ENCODE data around the gene SMAD6. TPM values are rescaled to one million over a fixed set of nuclear protein-coding genes. Genes with fewer than 3 reads are reported as not detected.

The SMAD6 gene
- total and polyA plus RNA-seq, 7 donors = 0.52 to 5.5 (median 3.0) TPM

GRCh38 chr15:66713843-66714508 lies 11.9 kb downstream of the SMAD6 start:
- H3K27ac ChIP-seq = no peak overlapping the region
- DNase-seq (no peak), ATAC-seq (no peak)
- 91 to 95% (median 93%) methylated on average over 8 of the region's 8 CpGs for WGBS, 3 donors
- intact Hi-C loops (cut with DNase I) = no loop called here
- H3K9me3 ChIP-seq = no peaks in the 10 kb centered on the region
- H3K4me1 ChIP-seq = no peaks in the 10 kb centered on the region
- H3K4me3 ChIP-seq = no peak overlapping the region
- TF ChIP-seq CTCF (IDR thresholded peaks at IDR 0.05) = no peak
- peaks cover 0 to 10% of the 10 kb centered on the region in 2 donors for H3K36me3 ChIP-seq (ENCODE audit: insufficient read depth in 1 of 2, low read depth in 1 of 2)
- H3K27me3 ChIP-seq (ENCODE audit: insufficient read depth in 3 of 3, low read length in 2 of 3) = no peaks in the 10 kb centered on the region

- no peak overlapping the region for H3K4me3 ChIP-seq
- H3K36me3 ChIP-seq (ENCODE audit: insufficient read depth in 1 of 2, low read depth in 1 of 2) = peaks cover 0 to 10% of the 10 kb centered on the region in 2 donors
- 90 to 91% (median 91%) methylated on average over 6 of the region's 6 CpGs for WGBS, 3 donors
- no peak overlapping the region for H3K27ac ChIP-seq
- no peaks in the 10 kb centered on the region for H3K27me3 ChIP-seq (ENCODE audit: insufficient read depth in 3 of 3, low read length in 2 of 3)
- intact Hi-C loops (cut with DNase I) = no loop called here
- DNase-seq (no peak), ATAC-seq (no peak)
- H3K9me3 ChIP-seq = no peaks in the 10 kb centered on the region
- TF ChIP-seq CTCF (IDR thresholded peaks at IDR 0.05) = no peak
- H3K4me1 ChIP-seq = no peaks in the 10 kb centered on the region
Observed at GRCh38 chr15:66714543-66714981, 12.5 kb downstream of the SMAD6 start.

- Histone ChIP-seq H3K9me3 (no peaks in the 10 kb centered on the region), H3K27me3 (ENCODE audit: insufficient read depth in 3 of 3, low read length in 2 of 3) (no peaks in the 10 kb centered on the region), H3K27ac (no peak overlapping the region), H3K4me3 (no peak overlapping the region), H3K36me3 (ENCODE audit: insufficient read depth in 1 of 2, low read depth in 1 of 2) (peaks cover 0 to 10% of the 10 kb centered on the region in 2 donors), H3K4me1 (no peaks in the 10 kb centered on the region)
- WGBS, 3 donors = 59 to 79% (median 71%) methylated on average over 6 of the region's 6 CpGs
- no peak for DNase-seq
- intact Hi-C loops (cut with DNase I) = no loop called here
- no peak for ATAC-seq
- no peak for TF ChIP-seq CTCF (IDR thresholded peaks at IDR 0.05)
Observed at GRCh38 chr15:66715181-66715624, 13.2 kb downstream of the SMAD6 start.

GRCh38 chr15:66715720-66716655 lies 14.0 kb downstream of the SMAD6 start:
- H3K4me3 ChIP-seq = no peak overlapping the region
- WGBS, 3 donors = 66 to 74% (median 70%) methylated on average over 15 of the region's 15 CpGs
- intact Hi-C loops (cut with DNase I) = no loop called here
- peaks cover 0 to 10% of the 10 kb centered on the region in 2 donors for H3K36me3 ChIP-seq (ENCODE audit: insufficient read depth in 1 of 2, low read depth in 1 of 2)
- ATAC-seq (no peak), DNase-seq (no peak)
- TF ChIP-seq CTCF (IDR thresholded peaks at IDR 0.05) = no peak
- no peaks in the 10 kb centered on the region for H3K9me3 ChIP-seq
- H3K27me3 ChIP-seq (ENCODE audit: insufficient read depth in 3 of 3, low read length in 2 of 3) = no peaks in the 10 kb centered on the region
- H3K4me1 ChIP-seq = no peaks in the 10 kb centered on the region
- no peak overlapping the region for H3K27ac ChIP-seq

Data from psoas muscle (tissue), 8 donors.